Esophagus squamous epithelium (tissue), 5 donors: ENCODE data around the gene LCA5. TPM values are rescaled to one million over a fixed set of nuclear protein-coding genes. Genes with fewer than 3 reads are reported as not detected.

ENCODE experiments used
- DNase-seq: peaks from one replicate; lab custom pipeline; 2025; lab: John Stamatoyannopoulos, UW
- H3K27ac ChIP-seq, 4 donors: fragments of 200-600 bp; sonication (generic); one replicate each; pipeline ENCODE4 v1.5.1; 2016 to 2019; ENCODE audit warnings: mild to moderate bottlenecking in 1 of 4
- H3K27me3 ChIP-seq, 4 donors: fragments of 200-600 bp; sonication (generic); 1 replicate in 3 of 4; 2 replicates in 1 of 4; pipeline versions ENCODE4 v1.5.1 to v1.6.0; 2017 to 2021; ENCODE audit warnings: antibody characterized with exemption in 1 of 4
- H3K36me3 ChIP-seq, 3 donors: fragments of 200-600 bp; sonication (generic); one replicate each; pipeline ENCODE4 v1.5.1; 2016 to 2019
- H3K4me1 ChIP-seq, 3 donors: fragments of 200-600 bp; sonication (generic); one replicate each; pipeline ENCODE4 v1.5.1; 2017 to 2019
- H3K4me3 ChIP-seq, 4 donors: fragments of 200-600 bp; sonication (generic); 1 replicate in 3 of 4; 2 replicates in 1 of 4; pipeline ENCODE4 v1.5.1; 2016 to 2019; ENCODE audit warnings: mild to moderate bottlenecking in 2 of 4, moderate library complexity in 1 of 4
- H3K9me3 ChIP-seq, 3 donors: fragments of 200-600 bp; sonication (generic); one replicate each; pipeline ENCODE4 v1.5.1; 2016 to 2019
- POLR2A ChIP-seq, 4 donors: fragments of 450-650 bp; IDR thresholded peaks; one replicate each; pipeline ENCODE4 v1.6.1; 2017; ENCODE audit warnings: antibody characterized with exemption in 4 of 4, mild to moderate bottlenecking in 4 of 4, moderate library complexity in 3 of 4
- WGBS, 2 donors: methylation state at CpG; one replicate each; pipeline ENCODE4 v1.1.5; 2018; 5-methylcytosine and 5-hydroxymethylcytosine counted together
- intact Hi-C: fragments of 100-400 bp; cut with DNase I; formaldehyde crosslinking; loops from one replicate; pipeline ENCODE4 v1.15.0; 2022
- total RNA-seq, 4 donors: library from RNA; depleted of rRNA; stranded (reverse); fragments of >200 nt; gene quantifications; one replicate each; pipeline ENCODE4 v1.1.0, GENCODE V29; 2016
- TF ChIP-seq, protein P1 (sequence below), 6 experiments: fragments of 450-650 bp in 4 of 6; fragments of 200-600 bp in 2 of 6; sonication (generic) in 2 of 6; IDR thresholded peaks; one replicate each; pipeline ENCODE4 v1.5.1; 2016 to 2019; ENCODE audit warnings: antibody characterized with exemption in 6 of 6, mild to moderate bottlenecking in 4 of 6, moderate library complexity in 4 of 6
- donor health status: DM: yes; HTN: yes; CAD: no.

Gene LCA5
- total RNA-seq, 4 donors from 2014 or later, result 1.2 to 3.6 (median 2.4) TPM

DNA sequence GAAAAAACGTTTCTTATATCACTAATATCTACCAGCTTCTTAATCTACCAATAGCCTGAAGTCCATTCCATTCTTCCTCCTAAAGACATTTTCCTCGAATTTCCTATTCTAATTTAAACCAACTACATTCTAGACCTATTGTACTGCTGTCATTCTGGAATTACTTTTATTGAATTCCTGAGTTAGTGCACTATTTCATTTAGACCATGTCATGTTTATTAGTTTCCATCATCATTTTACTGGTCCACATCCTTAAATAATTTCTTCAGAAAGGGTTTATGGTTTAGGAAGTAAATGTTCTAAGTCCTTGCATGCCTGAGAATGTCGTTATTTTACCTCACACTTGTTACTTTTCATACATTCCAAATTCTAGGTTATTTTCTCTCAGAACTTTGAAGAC is 13.2 kb downstream of the LCA5 start:
- Histone ChIP-seq H3K4me3 (no peak overlapping the region), H3K27me3 (no peaks in the 10 kb centered on the region), H3K9me3 (no peaks in the 10 kb centered on the region), H3K36me3 (no peaks in the 10 kb centered on the region), H3K27ac (no peak overlapping the region), H3K4me1 (peaks cover 0 to 11% (median 0%) of the 10 kb centered on the region in 3 donors)
- no peak for DNase-seq
- 59 to 67% methylated on average over 3 of the region's 3 CpGs for WGBS, 2 donors
- intact Hi-C loops, result no loop called here
- no peak for TF ChIP-seq POLR2A (IDR thresholded peaks at IDR 0.05)

GRCh38 chr6:79522609-79523008 is 14.6 kb downstream of the LCA5 start:
- Histone ChIP-seq H3K4me3 (no peak overlapping the region), H3K36me3 (no peaks in the 10 kb centered on the region), H3K4me1 (peaks cover 0 to 11% (median 0%) of the 10 kb centered on the region in 3 donors), H3K27ac (no peak overlapping the region), H3K9me3 (no peaks in the 10 kb centered on the region), H3K27me3 (no peaks in the 10 kb centered on the region)
- 88 to 94% methylated on average over 3 of the region's 3 CpGs for WGBS, 2 donors
- intact Hi-C loops, result no loop called here
- no peak for TF ChIP-seq POLR2A (IDR thresholded peaks at IDR 0.05)
- TF ChIP-seq, protein P1, sequence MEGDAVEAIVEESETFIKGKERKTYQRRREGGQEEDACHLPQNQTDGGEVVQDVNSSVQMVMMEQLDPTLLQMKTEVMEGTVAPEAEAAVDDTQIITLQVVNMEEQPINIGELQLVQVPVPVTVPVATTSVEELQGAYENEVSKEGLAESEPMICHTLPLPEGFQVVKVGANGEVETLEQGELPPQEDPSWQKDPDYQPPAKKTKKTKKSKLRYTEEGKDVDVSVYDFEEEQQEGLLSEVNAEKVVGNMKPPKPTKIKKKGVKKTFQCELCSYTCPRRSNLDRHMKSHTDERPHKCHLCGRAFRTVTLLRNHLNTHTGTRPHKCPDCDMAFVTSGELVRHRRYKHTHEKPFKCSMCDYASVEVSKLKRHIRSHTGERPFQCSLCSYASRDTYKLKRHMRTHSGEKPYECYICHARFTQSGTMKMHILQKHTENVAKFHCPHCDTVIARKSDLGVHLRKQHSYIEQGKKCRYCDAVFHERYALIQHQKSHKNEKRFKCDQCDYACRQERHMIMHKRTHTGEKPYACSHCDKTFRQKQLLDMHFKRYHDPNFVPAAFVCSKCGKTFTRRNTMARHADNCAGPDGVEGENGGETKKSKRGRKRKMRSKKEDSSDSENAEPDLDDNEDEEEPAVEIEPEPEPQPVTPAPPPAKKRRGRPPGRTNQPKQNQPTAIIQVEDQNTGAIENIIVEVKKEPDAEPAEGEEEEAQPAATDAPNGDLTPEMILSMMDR (IDR thresholded peaks at IDR 0.05), result no peak
- no peak for DNase-seq

DNA sequence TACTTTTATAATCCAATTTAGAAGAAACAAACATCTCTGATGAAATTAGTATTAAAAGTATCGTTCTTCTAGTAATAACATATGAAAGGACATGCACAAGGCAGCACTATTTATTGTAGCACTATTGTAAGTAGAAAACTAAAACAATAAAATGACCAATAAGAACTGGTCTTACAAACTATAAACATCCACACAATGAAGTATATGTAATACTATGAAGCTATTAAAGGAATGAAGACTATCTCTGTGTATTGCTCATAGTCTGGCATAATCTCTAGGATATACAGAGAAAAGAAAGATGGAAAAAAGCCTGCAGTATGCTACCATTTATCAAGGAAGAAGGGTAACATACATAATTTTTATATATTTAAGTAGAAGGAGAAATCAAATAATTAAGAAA is 16.7 kb downstream of the LCA5 start:
- intact Hi-C loops, result no loop called here
- no peaks in the 10 kb centered on the region for H3K36me3 ChIP-seq
- no peak overlapping the region for H3K4me3 ChIP-seq
- H3K27me3 ChIP-seq, result no peaks in the 10 kb centered on the region
- H3K9me3 ChIP-seq, result no peaks in the 10 kb centered on the region
- TF ChIP-seq, protein P1 (IDR thresholded peaks at IDR 0.05), result no peak
- TF ChIP-seq POLR2A (IDR thresholded peaks at IDR 0.05), result no peak
- no peak for DNase-seq
- 85 to 100% methylated on average over 1 of the region's 1 CpG for WGBS, 2 donors
- peaks cover 0 to 3% (median 0%) of the 10 kb centered on the region in 3 donors for H3K4me1 ChIP-seq
- H3K27ac ChIP-seq, result no peak overlapping the region

GRCh38 chr6:79518842-79519241 is 18.4 kb downstream of the LCA5 start:
- intact Hi-C loops, result no loop called here
- Histone ChIP-seq H3K4me1 (no peaks in the 10 kb centered on the region), H3K27ac (no peak overlapping the region), H3K9me3 (no peaks in the 10 kb centered on the region), H3K36me3 (no peaks in the 10 kb centered on the region), H3K27me3 (no peaks in the 10 kb centered on the region), H3K4me3 (no peak overlapping the region)
- TF ChIP-seq, protein P1 (IDR thresholded peaks at IDR 0.05), result no peak
- TF ChIP-seq POLR2A (IDR thresholded peaks at IDR 0.05), result no peak
- no peak for DNase-seq

GRCh38 chr6:79515436-79515835 is 21.8 kb downstream of the LCA5 start:
- H3K4me1 ChIP-seq, result no peaks in the 10 kb centered on the region
- intact Hi-C loops, result no loop called here
- no peak overlapping the region for H3K27ac ChIP-seq
- peaks cover 0 to 21% (median 0%) of the 10 kb centered on the region in 3 donors for H3K36me3 ChIP-seq
- no peak for DNase-seq
- H3K4me3 ChIP-seq, result no peak overlapping the region
- WGBS, 2 donors, result 86 to 95% methylated on average over 1 of the region's 1 CpG
- no peaks in the 10 kb centered on the region for H3K9me3 ChIP-seq
- H3K27me3 ChIP-seq, result no peaks in the 10 kb centered on the region
- no peak for TF ChIP-seq POLR2A (IDR thresholded peaks at IDR 0.05)
- TF ChIP-seq, protein P1 (IDR thresholded peaks at IDR 0.05), result no peak

DNA sequence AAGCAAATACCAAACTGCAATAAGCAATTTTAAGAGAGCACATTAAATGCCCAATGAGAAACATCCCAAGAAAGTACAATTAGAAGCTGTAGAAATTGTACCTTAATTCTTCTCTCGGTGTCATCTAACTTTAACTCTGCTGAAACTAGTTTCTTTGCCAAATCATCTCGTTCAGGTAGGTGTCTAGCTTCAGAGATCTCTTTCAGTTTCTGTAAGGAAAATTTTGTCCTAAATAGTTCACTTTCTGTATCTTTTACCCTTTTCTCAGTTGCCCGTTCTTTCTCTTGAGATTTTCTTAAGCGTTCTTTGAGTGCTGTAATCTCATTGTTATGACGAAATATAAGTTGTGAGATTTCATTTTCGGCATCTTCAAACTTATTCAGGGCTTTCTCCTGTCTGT is 24.1 kb downstream of the LCA5 start:
- H3K4me3 ChIP-seq, result no peak overlapping the region
- no peak for TF ChIP-seq POLR2A (IDR thresholded peaks at IDR 0.05)
- TF ChIP-seq, protein P1 (IDR thresholded peaks at IDR 0.05), result no peak
- no peaks in the 10 kb centered on the region for H3K4me1 ChIP-seq
- peaks cover 0 to 21% (median 0%) of the 10 kb centered on the region in 3 donors for H3K36me3 ChIP-seq
- no peak for DNase-seq
- WGBS, 2 donors, result 83 to 86% methylated on average over 6 of the region's 6 CpGs
- no peaks in the 10 kb centered on the region for H3K27me3 ChIP-seq
- H3K27ac ChIP-seq, result no peak overlapping the region
- intact Hi-C loops, result no loop called here
- no peaks in the 10 kb centered on the region for H3K9me3 ChIP-seq
